CD4-positive, CD25-positive, alpha-beta regulatory T cell (primary cell): Measurements from ENCODE around the gene CCDC192. TPM values are rescaled to one million over a fixed set of nuclear protein-coding genes. Genes with fewer than 3 reads are reported as not detected.
"Not testable (repeated sequence)": the region's sequence is repeated elsewhere in the genome, so short reads cannot be mapped to it uniquely, and the experiment has no call there.

Experiments
- ATAC-seq, 2 donors: fragments of 150-1000 bp; cut with Tn5 transposase; one replicate each; pipeline ENCODE4 v1.10.0; 2021; ENCODE audit warnings: low read depth in 2 of 2, moderate number of reproducible peaks in 2 of 2, moderate library complexity in 1 of 2
- DNase-seq, 3 donors: peaks; one replicate each; pipeline versions ENCODE4 v3.0.0 to v3.0.0-alpha.2; 2012 to 2022; ENCODE audit warnings: mixed read lengths in 1 of 3
- H3K27ac ChIP-seq: one replicate; pipeline ENCODE4 v1.7.0; 2013; ENCODE audit warnings: mild to moderate bottlenecking, low read length; ENCODE audit not compliant: insufficient read depth, poor library complexity, severe bottlenecking
- H3K27me3 ChIP-seq: one replicate; pipeline ENCODE4 v1.7.0; 2013; ENCODE audit warnings: low read length; ENCODE audit not compliant: control insufficient read depth, insufficient read depth
- H3K36me3 ChIP-seq: one replicate; pipeline ENCODE4 v1.7.0; 2013; ENCODE audit warnings: mild to moderate bottlenecking, low read length, moderate library complexity; ENCODE audit not compliant: control insufficient read depth, insufficient read depth
- H3K4me1 ChIP-seq: 2 replicates; pipeline ENCODE4 v1.7.0; 2013; ENCODE audit warnings: mild to moderate bottlenecking, low read length; ENCODE audit not compliant: insufficient read depth, control insufficient read depth, poor library complexity, severe bottlenecking
- H3K4me3 ChIP-seq: one replicate; pipeline ENCODE4 v1.7.0; 2013; ENCODE audit warnings: low read depth, mild to moderate bottlenecking, low read length, moderate library complexity
- H3K9me3 ChIP-seq, 2 experiments: 1 replicate in 1 of 2; 2 replicates in 1 of 2; pipeline ENCODE4 v1.7.0; 2013; ENCODE audit warnings: low read length in 2 of 2, mild to moderate bottlenecking in 1 of 2, moderate library complexity in 1 of 2; ENCODE audit not compliant: control insufficient read depth in 2 of 2
- H3K27ac Mint-ChIP-seq, 3 donors: one replicate each; pipeline ENCODE4 v1.8.0; 2020 to 2022; ENCODE audit warnings: mild to moderate bottlenecking in 3 of 3, mixed read lengths in 3 of 3, moderate library complexity in 2 of 3
- H3K27me3 Mint-ChIP-seq: one replicate; pipeline ENCODE4 v1.8.0; 2022; ENCODE audit warnings: mild to moderate bottlenecking, mixed read lengths
- H3K36me3 Mint-ChIP-seq: one replicate; pipeline ENCODE4 v1.8.0; 2020; ENCODE audit warnings: mixed read lengths
- H3K4me1 Mint-ChIP-seq, 4 donors: one replicate each; pipeline ENCODE4 v1.8.0; 2020 to 2022; ENCODE audit warnings: mixed read lengths in 4 of 4, mild to moderate bottlenecking in 1 of 4
- H3K4me3 Mint-ChIP-seq, 4 donors: one replicate each; pipeline ENCODE4 v1.8.0; 2020 to 2022; ENCODE audit warnings: mild to moderate bottlenecking in 4 of 4, mixed read lengths in 4 of 4, moderate library complexity in 3 of 4
- H3K9me3 Mint-ChIP-seq, 7 donors: one replicate each; pipeline ENCODE4 v1.8.0; 2020 to 2022; ENCODE audit warnings: mixed read lengths in 7 of 7, mild to moderate bottlenecking in 3 of 7, moderate library complexity in 2 of 7
- polyA plus RNA-seq, 4 donors: library from polyadenylated mRNA; unstranded; fragments of 300-500 nt; fragmentation: Illumina TruSeq; gene quantifications; one replicate each; pipeline ENCODE4 v1.2.3, GENCODE V29; 2021
- total RNA-seq: library from RNA; stranded (reverse); gene quantifications from one replicate; pipeline ENCODE4 v1.2.3, GENCODE V29; 2022

Gene CCDC192
- total and polyA plus RNA-seq, 5 donors from 2014 or later, result 0.37 TPM; not detected in 4

GRCh38 chr5:127846884-127847283, 143.7 kb downstream of the CCDC192 start:
- no peak for ATAC-seq
- Mint-ChIP-seq H3K4me3 (no peak overlapping the region), H3K36me3 (no peaks in the 10 kb centered on the region)

GRCh38 chr5:127847641-127848040, 144.4 kb downstream of the CCDC192 start:
- H3K27ac Mint-ChIP-seq, H3K9me3 ChIP-seq, ATAC-seq, H3K4me1 ChIP-seq, DNase-seq, H3K27ac ChIP-seq, H3K36me3 Mint-ChIP-seq, H3K4me1 Mint-ChIP-seq, H3K27me3 Mint-ChIP-seq, H3K4me3 Mint-ChIP-seq, H3K27me3 ChIP-seq, H3K9me3 Mint-ChIP-seq, H3K36me3 ChIP-seq, H3K4me3 ChIP-seq: not testable (repeated sequence)

More at GRCh38 chr5:127846884-127847283, 143.7 kb downstream of the CCDC192 start:
- Histone ChIP-seq H3K4me1 (no peaks in the 10 kb centered on the region), H3K4me3 (no peak overlapping the region), H3K36me3 (no peaks in the 10 kb centered on the region), H3K27ac (no peak overlapping the region), H3K27me3 (no peaks in the 10 kb centered on the region), H3K9me3 (no peaks in the 10 kb centered on the region)
- no peak for DNase-seq
- Mint-ChIP-seq H3K9me3 (no peaks in the 10 kb centered on the region), H3K27ac (no peak overlapping the region), H3K27me3 (peaks cover 5% of the 10 kb centered on the region), H3K4me1 (no peaks in the 10 kb centered on the region)

- no peaks in the 10 kb centered on the region for H3K36me3 Mint-ChIP-seq
- Histone ChIP-seq H3K36me3 (no peaks in the 10 kb centered on the region), H3K4me1 (no peaks in the 10 kb centered on the region), H3K4me3 (no peak overlapping the region), H3K27ac (no peak overlapping the region), H3K27me3 (no peaks in the 10 kb centered on the region), H3K9me3 (no peaks in the 10 kb centered on the region)
- H3K4me1 Mint-ChIP-seq, result no peaks in the 10 kb centered on the region
- peaks cover 5% of the 10 kb centered on the region for H3K27me3 Mint-ChIP-seq
- ATAC-seq (no peak), DNase-seq (no peak)
- no peaks in the 10 kb centered on the region for H3K9me3 Mint-ChIP-seq
- H3K4me3 Mint-ChIP-seq, result no peak overlapping the region
- no peak overlapping the region for H3K27ac Mint-ChIP-seq
Observed at GRCh38 chr5:127848098-127848497, 144.9 kb downstream of the CCDC192 start.

- no peak overlapping the region for H3K4me3 Mint-ChIP-seq
- H3K4me1 Mint-ChIP-seq, result no peaks in the 10 kb centered on the region
- no peak overlapping the region for H3K27ac ChIP-seq
- H3K27ac Mint-ChIP-seq, result no peak overlapping the region
- H3K27me3 Mint-ChIP-seq, result peaks cover 5% of the 10 kb centered on the region
- no peak for ATAC-seq
- no peaks in the 10 kb centered on the region for H3K36me3 Mint-ChIP-seq
- no peaks in the 10 kb centered on the region for H3K27me3 ChIP-seq
- DNase-seq, result no peak
- H3K9me3 ChIP-seq, result no peaks in the 10 kb centered on the region
- H3K36me3 ChIP-seq, result no peaks in the 10 kb centered on the region
- H3K9me3 Mint-ChIP-seq, result no peaks in the 10 kb centered on the region
- no peak overlapping the region for H3K4me3 ChIP-seq
- H3K4me1 ChIP-seq, result no peaks in the 10 kb centered on the region
Observed at GRCh38 chr5:127849408-127849807, 146.2 kb downstream of the CCDC192 start.

- no peaks in the 10 kb centered on the region for H3K9me3 ChIP-seq
- Mint-ChIP-seq H3K27me3 (peaks cover 5% of the 10 kb centered on the region), H3K4me1 (no peaks in the 10 kb centered on the region), H3K4me3 (no peak overlapping the region), H3K36me3 (no peaks in the 10 kb centered on the region), H3K27ac (no peak overlapping the region), H3K9me3 (no peaks in the 10 kb centered on the region)
- no peak overlapping the region for H3K27ac ChIP-seq
- H3K4me3 ChIP-seq, result no peak overlapping the region
- no peak for ATAC-seq
- H3K27me3 ChIP-seq, result no peaks in the 10 kb centered on the region
- DNase-seq, result no peak
- H3K4me1 ChIP-seq, result no peaks in the 10 kb centered on the region
- H3K36me3 ChIP-seq, result no peaks in the 10 kb centered on the region
Observed at GRCh38 chr5:127849891-127850290, 146.7 kb downstream of the CCDC192 start.

GRCh38 chr5:127851964-127852363, 148.8 kb downstream of the CCDC192 start:
- H3K27me3 Mint-ChIP-seq, result peaks cover 3% of the 10 kb centered on the region
- Histone ChIP-seq H3K4me3 (no peak overlapping the region), H3K9me3 (no peaks in the 10 kb centered on the region), H3K27ac (no peak overlapping the region), H3K27me3 (no peaks in the 10 kb centered on the region), H3K4me1 (no peaks in the 10 kb centered on the region), H3K36me3 (no peaks in the 10 kb centered on the region)
- DNase-seq (no peak), ATAC-seq (no peak)
- H3K36me3 Mint-ChIP-seq, result no peaks in the 10 kb centered on the region
- H3K27ac Mint-ChIP-seq, result no peak overlapping the region
- H3K4me3 Mint-ChIP-seq, result no peak overlapping the region
- no peaks in the 10 kb centered on the region for H3K4me1 Mint-ChIP-seq
- no peaks in the 10 kb centered on the region for H3K9me3 Mint-ChIP-seq

- Histone ChIP-seq H3K9me3 (no peaks in the 10 kb centered on the region), H3K4me1 (no peaks in the 10 kb centered on the region), H3K27me3 (no peaks in the 10 kb centered on the region), H3K4me3 (no peak overlapping the region), H3K36me3 (no peaks in the 10 kb centered on the region), H3K27ac (no peak overlapping the region)
- Mint-ChIP-seq H3K4me1 (no peaks in the 10 kb centered on the region), H3K4me3 (no peak overlapping the region), H3K9me3 (peaks cover 0 to under 1% (median 0%) of the 10 kb centered on the region in 7 donors), H3K27me3 (no peaks in the 10 kb centered on the region), H3K36me3 (no peaks in the 10 kb centered on the region), H3K27ac (no peak overlapping the region)
- ATAC-seq (no peak), DNase-seq (no peak)
Observed at GRCh38 chr5:127854520-127854919, 151.3 kb downstream of the CCDC192 start.

- no peak overlapping the region for H3K4me3 ChIP-seq
Observed at GRCh38 chr5:127856292-127856691, 153.1 kb downstream of the CCDC192 start.

More at GRCh38 chr5:127856292-127856691, 153.1 kb downstream of the CCDC192 start:
- H3K4me3 Mint-ChIP-seq, result no peak overlapping the region
- DNase-seq (no peak), ATAC-seq (no peak)
- Histone ChIP-seq H3K27me3 (no peaks in the 10 kb centered on the region), H3K36me3 (no peaks in the 10 kb centered on the region), H3K9me3 (no peaks in the 10 kb centered on the region), H3K4me1 (no peaks in the 10 kb centered on the region), H3K27ac (no peak overlapping the region)
- no peaks in the 10 kb centered on the region for H3K4me1 Mint-ChIP-seq
- no peak overlapping the region for H3K27ac Mint-ChIP-seq
- H3K9me3 Mint-ChIP-seq, result peaks cover 0 to 2% (median 0%) of the 10 kb centered on the region in 7 donors
- H3K27me3 Mint-ChIP-seq, result no peaks in the 10 kb centered on the region
- no peaks in the 10 kb centered on the region for H3K36me3 Mint-ChIP-seq
